GM20000 (cell line): ENCODE results near the gene KIF16B.

ENCODE experiments used
- DNase-seq: peaks from one replicate; pipeline ENCODE4 v3.0.0; 2012; ENCODE audit warnings: low spot score
- TF ChIP-seq, protein P1 (sequence below): IDR thresholded peaks from 2 replicates; pipeline ENCODE4 v1.5.1; 2012; ENCODE audit warnings: mild to moderate bottlenecking, control low read depth; ENCODE audit errors: extremely low read depth, missing control alignments

KIF16B gene

DNA sequence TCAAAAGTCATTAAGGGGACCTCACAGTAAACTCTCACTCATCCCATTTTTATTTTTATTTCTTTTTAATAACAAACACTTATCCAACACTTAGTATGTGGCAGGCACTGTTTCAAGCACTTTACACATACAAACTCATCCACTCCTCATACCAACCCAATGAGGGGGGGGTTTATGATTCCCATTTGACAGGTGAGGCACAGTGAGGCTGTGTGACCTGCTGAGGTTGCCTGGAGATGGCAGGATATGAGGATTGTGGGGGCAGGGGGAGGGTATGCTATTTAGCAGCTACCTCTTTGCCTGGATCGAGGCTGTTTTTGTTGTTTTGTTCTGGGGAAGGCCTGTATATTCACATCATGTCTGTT, 219.8 kb downstream of the KIF16B start:
- DNase-seq, result no peak
- TF ChIP-seq, protein P1, sequence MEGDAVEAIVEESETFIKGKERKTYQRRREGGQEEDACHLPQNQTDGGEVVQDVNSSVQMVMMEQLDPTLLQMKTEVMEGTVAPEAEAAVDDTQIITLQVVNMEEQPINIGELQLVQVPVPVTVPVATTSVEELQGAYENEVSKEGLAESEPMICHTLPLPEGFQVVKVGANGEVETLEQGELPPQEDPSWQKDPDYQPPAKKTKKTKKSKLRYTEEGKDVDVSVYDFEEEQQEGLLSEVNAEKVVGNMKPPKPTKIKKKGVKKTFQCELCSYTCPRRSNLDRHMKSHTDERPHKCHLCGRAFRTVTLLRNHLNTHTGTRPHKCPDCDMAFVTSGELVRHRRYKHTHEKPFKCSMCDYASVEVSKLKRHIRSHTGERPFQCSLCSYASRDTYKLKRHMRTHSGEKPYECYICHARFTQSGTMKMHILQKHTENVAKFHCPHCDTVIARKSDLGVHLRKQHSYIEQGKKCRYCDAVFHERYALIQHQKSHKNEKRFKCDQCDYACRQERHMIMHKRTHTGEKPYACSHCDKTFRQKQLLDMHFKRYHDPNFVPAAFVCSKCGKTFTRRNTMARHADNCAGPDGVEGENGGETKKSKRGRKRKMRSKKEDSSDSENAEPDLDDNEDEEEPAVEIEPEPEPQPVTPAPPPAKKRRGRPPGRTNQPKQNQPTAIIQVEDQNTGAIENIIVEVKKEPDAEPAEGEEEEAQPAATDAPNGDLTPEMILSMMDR, result no peak

DNA sequence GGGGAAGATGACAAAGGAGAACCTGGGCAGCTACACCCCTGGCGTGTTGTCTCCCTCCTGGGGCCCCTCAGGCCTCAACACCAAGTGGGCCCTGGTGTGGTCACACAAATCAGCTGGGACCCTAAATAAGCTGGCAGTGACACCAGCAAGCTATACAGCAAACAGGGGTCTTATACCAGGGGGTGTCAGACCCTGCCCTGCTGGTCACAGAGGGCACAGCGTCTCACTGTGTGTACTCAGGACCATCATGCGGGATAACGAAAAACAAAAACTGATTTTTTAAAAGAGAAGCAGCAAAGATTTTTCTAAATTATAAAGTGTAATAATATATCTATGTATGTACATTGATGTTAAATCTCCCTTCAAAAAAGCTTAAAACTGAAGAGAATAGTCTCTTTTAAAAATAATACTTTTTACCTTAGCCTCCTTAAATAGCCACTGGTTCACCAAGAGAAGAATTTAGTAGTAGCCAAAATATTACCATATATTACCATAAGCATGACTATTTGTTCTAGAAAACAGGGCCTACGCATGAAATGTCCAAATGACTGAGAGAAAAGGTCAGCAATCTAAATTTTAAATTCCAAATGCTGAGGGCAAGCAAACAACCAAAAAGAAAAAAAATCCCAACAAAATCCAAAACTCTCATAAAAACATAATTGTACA, 220.4 kb downstream of the KIF16B start:
- TF ChIP-seq, protein P1, result no peak

DNA sequence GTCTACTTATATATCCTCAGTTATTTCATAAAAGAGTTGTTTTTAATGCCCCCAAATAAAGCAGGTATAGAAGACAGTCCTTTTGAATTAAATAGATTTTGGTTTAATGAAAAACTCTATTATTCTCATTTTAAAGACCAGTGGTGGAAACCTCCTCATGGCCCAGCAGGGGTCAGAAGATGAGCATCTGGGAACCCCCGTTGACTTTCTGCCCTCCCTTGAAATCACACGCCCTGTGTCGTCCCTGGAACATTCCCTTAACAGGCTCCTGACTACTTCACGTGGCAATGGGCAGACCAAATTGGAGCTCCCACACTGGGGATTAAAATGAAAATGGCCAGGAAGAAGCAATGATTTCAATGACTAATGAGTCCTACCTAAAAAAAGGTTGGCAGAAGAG, 220.9 kb downstream of the KIF16B start:
- TF ChIP-seq, protein P1, result no peak
- DNase-seq, result no peak

More for the DNA sequence above, 220.4 kb downstream of the KIF16B start:
- no peak for DNase-seq

DNA sequence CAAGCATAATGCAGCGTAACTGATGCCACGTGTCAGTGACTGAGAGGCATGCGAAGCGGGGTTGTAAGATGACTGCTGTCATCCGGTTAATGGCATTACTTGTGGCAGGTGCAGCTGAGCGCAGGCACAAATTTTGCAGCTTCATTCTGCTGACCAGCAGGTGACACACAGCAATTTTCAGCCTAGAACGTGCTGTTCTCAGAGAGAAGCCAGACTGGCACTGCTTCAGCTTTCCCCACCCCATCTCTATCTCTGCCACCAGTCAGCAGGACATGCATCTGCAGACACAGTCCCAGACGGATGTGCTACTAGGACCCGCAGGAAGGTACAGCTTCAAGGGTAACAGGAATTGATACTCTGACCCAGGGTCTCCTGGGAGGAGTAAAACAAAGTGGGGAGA, 221.8 kb downstream of the KIF16B start:
- TF ChIP-seq, protein P1, result no peak
- no peak for DNase-seq

DNA sequence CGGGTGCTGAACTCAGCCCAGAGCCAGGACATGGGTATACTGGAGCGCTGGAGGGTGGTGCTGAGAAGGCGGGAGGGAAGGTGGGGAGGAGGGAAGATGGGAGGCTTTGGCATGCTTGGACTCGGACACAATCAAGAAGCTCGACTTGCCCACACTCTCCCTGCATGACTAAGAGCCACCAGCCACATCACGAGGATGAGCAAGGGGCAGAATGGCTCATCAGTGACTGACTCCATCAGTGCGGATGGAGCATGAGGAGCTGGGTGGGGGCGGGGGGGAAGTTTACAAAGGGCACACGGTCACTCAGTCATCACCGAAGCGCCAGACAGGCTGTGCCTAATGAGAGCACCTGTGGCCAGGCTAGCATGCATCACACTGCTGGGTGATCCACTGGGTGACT, 222.8 kb downstream of the KIF16B start:
- TF ChIP-seq, protein P1, result no peak
- no peak for DNase-seq

DNA sequence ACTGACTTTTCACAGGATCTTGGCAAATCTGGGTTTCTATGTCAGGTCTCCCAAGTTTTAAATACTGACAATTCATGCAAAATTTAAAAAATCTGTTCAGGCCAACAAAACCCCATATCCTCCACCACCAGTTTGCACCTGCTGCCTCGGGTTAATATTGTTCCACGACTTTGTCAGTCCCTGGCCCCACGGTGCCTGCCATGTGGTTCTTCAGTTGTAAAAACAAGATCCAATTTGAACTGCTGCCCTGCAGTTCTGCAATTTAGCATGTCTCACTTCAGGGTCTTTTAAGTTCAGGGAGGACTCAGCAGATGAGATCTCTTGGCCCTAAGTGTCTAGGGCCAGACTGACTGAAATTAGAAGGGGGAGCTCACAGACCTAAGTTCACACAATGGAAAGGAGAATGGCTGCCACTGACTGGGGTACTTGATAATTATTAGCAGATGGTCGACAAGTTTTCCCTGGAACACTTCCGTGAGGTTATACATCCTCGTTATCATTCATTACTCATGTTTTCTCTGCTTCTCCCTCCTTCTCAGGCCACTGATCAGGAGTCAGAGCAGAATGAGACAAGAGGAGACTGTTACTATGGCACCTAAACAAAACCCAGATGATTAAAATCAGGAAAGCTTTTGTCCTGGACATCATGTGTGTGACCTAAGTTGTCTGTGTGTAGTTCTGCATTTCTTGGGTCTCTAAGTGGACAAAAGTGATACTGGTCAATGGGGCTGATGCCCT, 223.6 kb downstream of the KIF16B start:
- no peak for DNase-seq

DNA sequence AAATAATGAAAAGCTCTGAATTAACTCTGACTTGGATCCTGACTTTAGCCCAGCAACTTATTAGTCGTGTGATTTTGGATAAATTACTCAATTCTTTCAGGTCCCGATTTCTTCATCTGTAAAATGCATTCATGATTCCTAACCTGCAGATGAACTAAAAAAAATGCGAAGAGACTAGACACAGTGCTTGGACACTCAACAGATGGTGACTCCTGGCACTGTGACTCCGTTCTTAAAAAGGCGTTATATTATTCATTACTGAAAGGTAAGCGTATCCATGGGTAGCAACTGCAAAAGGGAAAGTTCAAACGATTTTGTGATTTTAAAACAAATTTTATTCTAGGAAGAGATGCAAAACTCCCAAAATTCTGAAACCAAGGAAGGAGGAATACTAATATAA, 226.3 kb downstream of the KIF16B start:
- TF ChIP-seq, protein P1, result no peak
- no peak for DNase-seq

More for the DNA sequence above, 223.6 kb downstream of the KIF16B start:
- TF ChIP-seq, protein P1, result no peak
